ENCODE measurements around the gene DGKI.

DGKI gene

DNA sequence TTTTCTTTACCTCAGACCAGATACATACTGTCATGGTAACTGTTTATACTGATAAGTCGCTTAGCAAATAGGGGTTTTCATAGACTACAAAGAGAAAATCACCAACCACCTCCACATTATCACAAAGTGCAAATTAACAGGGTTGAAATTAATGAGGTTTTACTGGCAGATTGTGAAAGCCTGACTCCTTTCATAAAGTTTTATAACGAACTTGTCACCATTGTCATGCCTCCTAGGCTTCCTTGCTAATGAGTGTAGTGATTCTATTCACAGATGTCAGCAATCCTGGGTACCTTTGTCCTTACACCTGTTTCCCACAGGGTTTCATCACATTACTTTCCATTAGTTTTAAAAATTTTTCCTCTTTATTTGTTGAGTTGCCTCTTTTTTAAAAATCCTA, 361.0 kb downstream of the DGKI start:
- no peak for TF ChIP-seq ZNF791 (tag by site-specific recombination; IDR thresholded peaks at IDR 0.05)
- TF ChIP-seq EGR2 (tag by site-specific recombination; IDR thresholded peaks at IDR 0.05; ENCODE audit: low read depth) = no peak
- no peak for TF ChIP-seq ZSCAN16 (tag by site-specific recombination; IDR thresholded peaks at IDR 0.05)
- no peak for TF ChIP-seq ZNF473 (tag by site-specific recombination; IDR thresholded peaks at IDR 0.05)
- TF ChIP-seq ZNF175 (tag by site-specific recombination; IDR thresholded peaks at IDR 0.05) = no peak
- TF ChIP-seq ZBTB20 (tag by site-specific recombination; IDR thresholded peaks at IDR 0.05) = no peak
- TF ChIP-seq ZNF146 (tag by site-specific recombination; IDR thresholded peaks at IDR 0.05) = no peak
- TF ChIP-seq ZNF239 (tag by site-specific recombination; IDR thresholded peaks at IDR 0.05) = no peak
- TF ChIP-seq ZNF416 (tag by site-specific recombination; IDR thresholded peaks at IDR 0.05) = no peak
- TF ChIP-seq ZBTB17 (tag by site-specific recombination; IDR thresholded peaks at IDR 0.05) = no peak
- no peak for TF ChIP-seq ZNF549 (tag by site-specific recombination; IDR thresholded peaks at IDR 0.05)
- no peak for TF ChIP-seq HOXC10 (CRISPR knock-in tag; IDR thresholded peaks at IDR 0.05)
- TF ChIP-seq YY2 (tag by site-specific recombination; IDR thresholded peaks at IDR 0.05) = no peak
- no peak for TF ChIP-seq ZNF561 (tag by site-specific recombination; IDR thresholded peaks at IDR 0.05; ENCODE audit: borderline replicate concordance)
- no peak for TF ChIP-seq ZNF768 (tag by site-specific recombination; IDR thresholded peaks at IDR 0.05)
- no peak for TF ChIP-seq ZBTB8A (tag by site-specific recombination; IDR thresholded peaks at IDR 0.05)
- no peak for TF ChIP-seq ZNF423 (tag by site-specific recombination; IDR thresholded peaks at IDR 0.05)
- no peaks in the 10 kb centered on the region for H3K4me1 ChIP-seq (ENCODE audit: control insufficient read depth, insufficient read depth, low read length)
- CTCF ChIA-PET = interaction anchor here (0.7 kb wide), 1 partner anchor 394 kb away, joined by 3 read pairs; no protein-coding TSS in a partner anchor
- no peaks in the 10 kb centered on the region for H3K36me3 ChIP-seq (ENCODE audit: control insufficient read depth in 2 of 2, insufficient read depth in 1 of 2, low read length in 2 of 2)
- no peak overlapping the region for H3K27ac ChIP-seq (ENCODE audit: extremely low read depth, low read depth, low read length)
- H3K4me3 ChIP-seq (ENCODE audit: low read depth, low read length) = no peak overlapping the region
- H3K9me3 ChIP-seq (ENCODE audit: control insufficient read depth, insufficient read depth, low read depth, low read length) = no peaks in the 10 kb centered on the region
- POLR2A ChIA-PET = no interaction called here

DNA sequence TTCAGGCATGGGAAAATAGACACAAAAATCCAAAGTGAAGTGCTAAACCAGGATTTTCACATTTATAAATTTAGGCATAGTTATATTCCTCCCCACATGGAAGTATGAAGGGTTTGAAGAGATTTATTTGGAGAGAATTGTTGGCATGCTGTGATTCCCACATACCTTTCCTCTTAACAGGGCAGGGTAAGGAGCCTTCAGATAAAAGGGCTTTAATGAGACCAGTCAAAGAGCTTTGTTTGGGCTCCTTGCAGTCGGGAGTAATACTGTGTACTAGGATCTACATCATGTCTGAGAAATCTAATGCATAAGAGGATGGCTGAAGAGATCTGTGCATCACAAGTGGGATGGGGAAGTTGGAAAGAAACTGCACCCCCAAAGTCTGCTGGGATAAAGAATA, 362.4 kb downstream of the DGKI start:
- Histone ChIP-seq H3K27ac (ENCODE audit: extremely low read depth, low read depth, low read length) (no peak overlapping the region), H3K4me3 (ENCODE audit: low read depth, low read length) (no peak overlapping the region), H3K4me1 (ENCODE audit: control insufficient read depth, insufficient read depth, low read length) (no peaks in the 10 kb centered on the region), H3K9me3 (ENCODE audit: control insufficient read depth, insufficient read depth, low read depth, low read length) (no peaks in the 10 kb centered on the region), H3K36me3 (ENCODE audit: control insufficient read depth in 2 of 2, insufficient read depth in 1 of 2, low read length in 2 of 2) (no peaks in the 10 kb centered on the region)
- ChIA-PET POLR2A (no interaction called here), CTCF (interaction anchor here (1.8 kb wide), 1 partner anchor 315 kb away, joined by 3 read pairs; no protein-coding TSS in a partner anchor)
- TF ChIP-seq ZNF132 (tag by site-specific recombination; IDR thresholded peaks at IDR 0.05; ENCODE audit: borderline replicate concordance) = no peak

- H3K36me3 ChIP-seq (ENCODE audit: control insufficient read depth in 2 of 2, insufficient read depth in 1 of 2, low read length in 2 of 2) = no peaks in the 10 kb centered on the region
- H3K27ac ChIP-seq (ENCODE audit: extremely low read depth, low read depth, low read length) = no peak overlapping the region
- CTCF ChIA-PET = interaction anchor here (0.7 kb wide), 1 partner anchor 112 kb away, joined by 4 read pairs; no protein-coding TSS in a partner anchor
- H3K4me1 ChIP-seq (ENCODE audit: control insufficient read depth, insufficient read depth, low read length) = no peaks in the 10 kb centered on the region
- POLR2A ChIA-PET = no interaction called here
- TF ChIP-seq ZNF514 (tag by site-specific recombination; IDR thresholded peaks at IDR 0.05) (no peak), ZNF449 (tag by site-specific recombination; IDR thresholded peaks at IDR 0.05) (no peak), BCL11B (tag by site-specific recombination; IDR thresholded peaks at IDR 0.05; ENCODE audit: low read depth) (no peak), ZNF548 (tag by site-specific recombination; IDR thresholded peaks at IDR 0.05) (no peak), ZNF266 (tag by site-specific recombination; IDR thresholded peaks at IDR 0.05; ENCODE audit: low read depth) (no peak), ZNF140 (tag by site-specific recombination; IDR thresholded peaks at IDR 0.05) (no peak), ZNF416 (tag by site-specific recombination; IDR thresholded peaks at IDR 0.05) (no peak), GLIS1 (tag by site-specific recombination; IDR thresholded peaks at IDR 0.05) (no peak)
- TF ChIP-seq, protein P1, sequence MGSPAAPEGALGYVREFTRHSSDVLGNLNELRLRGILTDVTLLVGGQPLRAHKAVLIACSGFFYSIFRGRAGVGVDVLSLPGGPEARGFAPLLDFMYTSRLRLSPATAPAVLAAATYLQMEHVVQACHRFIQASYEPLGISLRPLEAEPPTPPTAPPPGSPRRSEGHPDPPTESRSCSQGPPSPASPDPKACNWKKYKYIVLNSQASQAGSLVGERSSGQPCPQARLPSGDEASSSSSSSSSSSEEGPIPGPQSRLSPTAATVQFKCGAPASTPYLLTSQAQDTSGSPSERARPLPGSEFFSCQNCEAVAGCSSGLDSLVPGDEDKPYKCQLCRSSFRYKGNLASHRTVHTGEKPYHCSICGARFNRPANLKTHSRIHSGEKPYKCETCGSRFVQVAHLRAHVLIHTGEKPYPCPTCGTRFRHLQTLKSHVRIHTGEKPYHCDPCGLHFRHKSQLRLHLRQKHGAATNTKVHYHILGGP (tag by site-specific recombination; IDR thresholded peaks at IDR 0.05) = no peak
- TF ChIP-seq, protein P2, sequence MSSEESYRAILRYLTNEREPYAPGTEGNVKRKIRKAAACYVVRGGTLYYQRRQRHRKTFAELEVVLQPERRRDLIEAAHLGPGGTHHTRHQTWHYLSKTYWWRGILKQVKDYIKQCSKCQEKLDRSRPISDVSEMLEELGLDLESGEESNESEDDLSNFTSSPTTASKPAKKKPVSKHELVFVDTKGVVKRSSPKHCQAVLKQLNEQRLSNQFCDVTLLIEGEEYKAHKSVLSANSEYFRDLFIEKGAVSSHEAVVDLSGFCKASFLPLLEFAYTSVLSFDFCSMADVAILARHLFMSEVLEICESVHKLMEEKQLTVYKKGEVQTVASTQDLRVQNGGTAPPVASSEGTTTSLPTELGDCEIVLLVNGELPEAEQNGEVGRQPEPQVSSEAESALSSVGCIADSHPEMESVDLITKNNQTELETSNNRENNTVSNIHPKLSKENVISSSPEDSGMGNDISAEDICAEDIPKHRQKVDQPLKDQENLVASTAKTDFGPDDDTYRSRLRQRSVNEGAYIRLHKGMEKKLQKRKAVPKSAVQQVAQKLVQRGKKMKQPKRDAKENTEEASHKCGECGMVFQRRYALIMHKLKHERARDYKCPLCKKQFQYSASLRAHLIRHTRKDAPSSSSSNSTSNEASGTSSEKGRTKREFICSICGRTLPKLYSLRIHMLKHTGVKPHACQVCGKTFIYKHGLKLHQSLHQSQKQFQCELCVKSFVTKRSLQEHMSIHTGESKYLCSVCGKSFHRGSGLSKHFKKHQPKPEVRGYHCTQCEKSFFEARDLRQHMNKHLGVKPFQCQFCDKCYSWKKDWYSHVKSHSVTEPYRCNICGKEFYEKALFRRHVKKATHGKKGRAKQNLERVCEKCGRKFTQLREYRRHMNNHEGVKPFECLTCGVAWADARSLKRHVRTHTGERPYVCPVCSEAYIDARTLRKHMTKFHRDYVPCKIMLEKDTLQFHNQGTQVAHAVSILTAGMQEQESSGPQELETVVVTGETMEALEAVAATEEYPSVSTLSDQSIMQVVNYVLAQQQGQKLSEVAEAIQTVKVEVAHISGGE (tag by site-specific recombination; conservative IDR thresholded peaks at IDR 0.05; ENCODE audit: low read depth) = no peak
- H3K9me3 ChIP-seq (ENCODE audit: control insufficient read depth, insufficient read depth, low read depth, low read length) = no peaks in the 10 kb centered on the region
- no peak overlapping the region for H3K4me3 ChIP-seq (ENCODE audit: low read depth, low read length)
Measured at GRCh38 chr7:137482466-137482865, 364.3 kb downstream of the DGKI start.
